Measurements from ENCODE around the gene CLMP.

The CLMP gene

DNA sequence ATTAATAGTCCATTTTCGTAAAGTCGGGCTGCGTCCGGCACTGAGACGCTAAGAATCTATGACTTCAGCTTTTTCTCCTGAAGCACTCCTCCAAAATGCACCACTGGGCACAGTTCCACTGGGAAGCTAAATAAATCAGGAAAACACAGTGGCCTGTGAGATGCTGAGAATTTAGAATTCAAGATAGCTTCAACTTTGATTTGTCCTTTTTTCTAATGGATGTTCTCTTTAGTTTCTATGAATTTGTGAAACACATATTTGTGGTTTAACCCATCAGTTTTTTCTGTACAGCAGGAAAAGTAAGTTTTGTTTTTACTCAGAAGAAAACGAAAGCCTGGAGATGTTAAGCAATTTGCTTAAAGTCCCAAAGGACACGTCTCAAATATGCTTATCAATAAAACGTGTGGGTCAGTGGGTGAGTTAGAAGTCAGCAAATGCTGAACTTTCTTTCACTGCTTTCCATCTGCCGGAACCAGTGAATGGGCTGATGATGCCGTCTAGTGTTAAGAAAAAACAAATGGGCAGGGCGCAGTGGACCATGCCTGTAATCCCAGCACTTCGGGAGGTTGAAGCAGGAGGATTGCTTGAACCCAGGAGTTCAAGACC is 40.7 kb upstream of the CLMP start:
- H3K4me3 ChIP-seq (ENCODE audit: low read depth, low read length): no peak overlapping the region
- TF ChIP-seq, protein P1, sequence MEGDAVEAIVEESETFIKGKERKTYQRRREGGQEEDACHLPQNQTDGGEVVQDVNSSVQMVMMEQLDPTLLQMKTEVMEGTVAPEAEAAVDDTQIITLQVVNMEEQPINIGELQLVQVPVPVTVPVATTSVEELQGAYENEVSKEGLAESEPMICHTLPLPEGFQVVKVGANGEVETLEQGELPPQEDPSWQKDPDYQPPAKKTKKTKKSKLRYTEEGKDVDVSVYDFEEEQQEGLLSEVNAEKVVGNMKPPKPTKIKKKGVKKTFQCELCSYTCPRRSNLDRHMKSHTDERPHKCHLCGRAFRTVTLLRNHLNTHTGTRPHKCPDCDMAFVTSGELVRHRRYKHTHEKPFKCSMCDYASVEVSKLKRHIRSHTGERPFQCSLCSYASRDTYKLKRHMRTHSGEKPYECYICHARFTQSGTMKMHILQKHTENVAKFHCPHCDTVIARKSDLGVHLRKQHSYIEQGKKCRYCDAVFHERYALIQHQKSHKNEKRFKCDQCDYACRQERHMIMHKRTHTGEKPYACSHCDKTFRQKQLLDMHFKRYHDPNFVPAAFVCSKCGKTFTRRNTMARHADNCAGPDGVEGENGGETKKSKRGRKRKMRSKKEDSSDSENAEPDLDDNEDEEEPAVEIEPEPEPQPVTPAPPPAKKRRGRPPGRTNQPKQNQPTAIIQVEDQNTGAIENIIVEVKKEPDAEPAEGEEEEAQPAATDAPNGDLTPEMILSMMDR (IDR thresholded peaks at IDR 0.05; ENCODE audit: insufficient read depth, low read depth, low read length, missing control alignments): no peak
- DNase-seq (ENCODE audit: low read depth): no peak

DNA sequence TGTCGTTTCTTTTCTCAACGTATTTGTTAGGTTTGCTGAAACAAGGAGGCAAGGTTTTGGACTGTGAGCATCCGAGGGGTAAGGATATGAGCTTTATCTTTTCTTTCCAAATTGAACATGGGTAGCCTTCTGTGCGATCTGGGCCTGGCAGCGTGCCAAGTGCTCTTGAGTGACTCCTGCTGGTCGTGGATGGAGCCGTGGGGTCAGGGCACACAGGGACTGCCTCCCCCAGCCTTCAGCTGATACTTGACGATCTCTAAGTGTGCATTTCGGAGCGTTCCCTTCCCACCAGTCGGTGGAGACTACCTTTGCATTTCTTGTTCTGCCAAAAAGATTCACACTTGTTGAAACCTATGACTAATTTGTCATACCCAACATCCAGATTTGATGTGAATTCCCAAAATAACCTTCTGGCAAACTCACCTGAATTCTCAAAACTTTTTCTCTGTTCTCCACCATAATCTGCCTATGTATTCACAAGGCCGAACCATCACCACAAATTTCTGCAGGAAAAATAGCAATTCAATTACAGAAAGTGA is 40.1 kb upstream of the CLMP start:
- H3K4me3 ChIP-seq (ENCODE audit: low read depth, low read length): no peak overlapping the region
- peak; percentile 41 for DNase-seq (ENCODE audit: low read depth)

DNA sequence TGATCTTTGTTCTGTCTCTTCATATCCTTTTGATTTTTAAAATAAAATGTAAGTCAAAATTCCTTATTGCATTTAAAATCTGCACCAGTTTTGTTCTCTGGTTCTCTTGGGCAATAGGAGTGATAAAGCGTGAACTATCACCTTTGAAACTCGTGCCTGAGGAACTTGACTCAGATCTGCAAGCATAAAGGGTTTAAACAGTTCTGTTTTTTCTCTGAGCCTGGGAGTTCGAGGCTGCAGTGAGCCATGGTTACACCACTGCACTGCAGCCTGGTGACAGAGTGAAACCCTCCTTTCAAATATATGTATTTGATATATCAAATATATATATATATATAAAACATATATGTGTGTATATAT is 38.9 kb upstream of the CLMP start:
- H3K4me3 ChIP-seq (ENCODE audit: low read depth, low read length): no peak overlapping the region
- no peak for DNase-seq (ENCODE audit: low read depth)
- TF ChIP-seq, protein P1 (IDR thresholded peaks at IDR 0.05; ENCODE audit: insufficient read depth, low read depth, low read length, missing control alignments): no peak

More for the DNA sequence above, 40.1 kb upstream of the CLMP start:
- TF ChIP-seq, protein P1 (IDR thresholded peaks at IDR 0.05; ENCODE audit: insufficient read depth, low read depth, low read length, missing control alignments): peak; percentile 37

DNA sequence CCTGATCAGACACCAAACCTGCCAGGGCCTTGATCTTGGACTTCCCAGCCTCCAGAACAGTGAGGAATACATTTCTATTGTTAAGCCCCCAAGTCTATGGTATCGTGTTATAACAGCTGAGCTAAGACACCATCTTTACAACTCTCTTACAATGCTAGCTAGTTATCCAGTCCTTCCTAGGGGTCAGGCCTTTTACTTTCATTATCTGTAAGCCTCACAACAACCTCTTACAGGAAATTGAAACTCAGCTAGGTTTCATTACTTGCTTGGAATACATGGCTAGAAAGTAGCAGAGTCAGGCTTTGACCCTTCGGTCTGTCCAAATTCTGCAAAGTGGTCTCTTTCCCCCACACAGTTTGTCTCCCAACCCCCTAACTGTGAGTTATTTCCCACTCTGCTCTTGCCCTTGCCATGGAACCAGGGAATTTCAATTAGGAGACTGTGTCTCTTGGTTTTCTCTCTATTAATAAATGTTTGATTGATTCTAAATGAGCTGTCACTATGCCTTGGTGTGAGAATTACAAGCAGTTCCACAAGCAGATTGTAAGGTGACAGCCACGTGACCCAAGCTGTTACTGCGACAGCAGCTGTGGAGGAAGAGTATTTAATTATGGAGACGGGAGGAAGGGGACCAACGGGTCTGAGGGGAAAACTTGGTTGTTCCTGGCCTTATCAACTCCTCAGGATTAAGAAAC is 38.4 kb upstream of the CLMP start:
- H3K4me3 ChIP-seq (ENCODE audit: low read depth, low read length): peak overlapping the region; percentile 11; the same call in 1 of the 2 replicates
- TF ChIP-seq, protein P1 (IDR thresholded peaks at IDR 0.05; ENCODE audit: insufficient read depth, low read depth, low read length, missing control alignments): no peak
- peak; percentile 63 for DNase-seq (ENCODE audit: low read depth)

DNA sequence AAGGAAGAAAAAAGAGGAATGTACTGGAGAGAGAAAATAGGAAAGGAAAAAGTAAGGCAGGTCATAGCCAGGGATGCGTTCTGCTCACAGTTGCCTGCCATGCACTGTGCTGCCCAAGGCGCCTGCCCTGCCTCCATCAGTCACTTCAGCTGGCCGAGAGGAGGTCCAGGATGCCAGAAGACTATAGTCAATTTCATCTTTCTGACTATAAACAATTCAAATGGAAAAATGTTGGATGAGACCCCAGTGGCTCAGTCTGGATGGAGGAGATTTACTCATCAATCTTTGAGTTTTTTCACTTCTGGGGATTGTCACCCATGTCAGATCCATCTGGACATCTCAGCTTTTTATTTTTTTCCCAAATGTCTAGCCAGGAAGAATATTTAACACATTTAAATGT is 36.7 kb upstream of the CLMP start:
- TF ChIP-seq, protein P1 (IDR thresholded peaks at IDR 0.05; ENCODE audit: insufficient read depth, low read depth, low read length, missing control alignments): no peak
- no peak for DNase-seq (ENCODE audit: low read depth)
- H3K4me3 ChIP-seq (ENCODE audit: low read depth, low read length): no peak overlapping the region

DNA sequence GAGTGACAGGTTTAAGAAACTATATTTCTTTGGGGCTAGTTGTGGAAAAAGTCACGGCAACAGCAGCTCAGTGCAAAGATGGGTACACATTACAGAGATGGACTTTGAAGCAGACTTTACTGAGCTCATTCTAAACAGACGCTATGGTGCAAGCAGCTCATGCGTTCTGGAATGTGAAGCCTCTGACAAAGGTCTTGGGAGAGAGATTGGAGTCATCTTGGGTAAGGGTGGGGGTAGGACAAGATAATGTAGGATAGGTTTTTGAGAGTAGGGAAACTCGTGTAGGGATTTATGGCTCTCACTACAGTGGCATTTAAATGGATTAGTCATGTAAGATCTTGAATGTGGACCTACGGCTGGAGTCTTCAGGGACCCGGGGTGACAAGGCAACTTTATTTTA is 36.2 kb upstream of the CLMP start:
- H3K4me3 ChIP-seq (ENCODE audit: low read depth, low read length): no peak overlapping the region
- TF ChIP-seq, protein P1 (IDR thresholded peaks at IDR 0.05; ENCODE audit: insufficient read depth, low read depth, low read length, missing control alignments): no peak
- no peak for DNase-seq (ENCODE audit: low read depth)
